Gastroesophageal sphincter (tissue), 4 donors: ENCODE data around the gene SMIM34. TPM values are rescaled to one million over a fixed set of nuclear protein-coding genes. Genes with fewer than 3 reads are reported as not detected.
"Not testable (repeated sequence)": the region's sequence is repeated elsewhere in the genome, so short reads cannot be mapped to it uniquely, and the experiment has no call there.

Source experiments
- ATAC-seq: fragments of 150-250 bp; one replicate; pipeline ENCODE4 v1.9.1; 2016; ENCODE audit warnings: mild to moderate bottlenecking, moderate library complexity
- H3K27ac ChIP-seq, 4 donors: fragments of 200-600 bp; sonication (generic) in 3 of 4; 1 replicate in 3 of 4; 2 replicates in 1 of 4; pipeline ENCODE4 v1.5.1; 2016 to 2019
- H3K27me3 ChIP-seq: fragments of 200-600 bp; sonication (generic); one replicate; pipeline ENCODE4 v1.5.1; 2019
- H3K36me3 ChIP-seq, 2 donors: fragments of 200-600 bp; sonication (generic); one replicate each; pipeline ENCODE4 v1.5.1; 2019; ENCODE audit warnings: control low read depth in 1 of 2
- H3K4me1 ChIP-seq, 3 donors: fragments of 200-600 bp; sonication (generic); 1 replicate in 2 of 3; 2 replicates in 1 of 3; pipeline ENCODE4 v1.5.1; 2016 to 2019; ENCODE audit warnings: control low read depth in 2 of 3
- H3K4me3 ChIP-seq, 2 donors: fragments of 200-600 bp; sonication (generic); one replicate each; pipeline ENCODE4 v1.5.1; 2019; ENCODE audit warnings: mild to moderate bottlenecking in 1 of 2, moderate library complexity in 1 of 2
- H3K9me3 ChIP-seq, 3 donors: fragments of 200-600 bp; sonication (generic); one replicate each; pipeline ENCODE4 v1.5.1; 2017 to 2019; ENCODE audit warnings: control low read depth in 2 of 3
- WGBS, 2 donors: methylation state at CpG; one replicate each; pipeline ENCODE4 v1.1.5; 2018; ENCODE audit warnings: low coverage in 1 of 2; 5-methylcytosine and 5-hydroxymethylcytosine counted together
- total RNA-seq, 4 donors: library from RNA; depleted of rRNA; stranded (reverse); fragments of >200 nt; gene quantifications; one replicate each; pipeline ENCODE4 v1.1.0, GENCODE V29; 2016

Gene SMIM34, protein sequence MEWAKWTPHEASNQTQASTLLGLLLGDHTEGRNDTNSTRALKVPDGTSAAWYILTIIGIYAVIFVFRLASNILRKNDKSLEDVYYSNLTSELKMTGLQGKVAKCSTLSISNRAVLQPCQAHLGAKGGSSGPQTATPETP
- not detected for total RNA-seq

- H3K4me3 ChIP-seq, ATAC-seq, H3K36me3 ChIP-seq, H3K27ac ChIP-seq, H3K27me3 ChIP-seq, H3K4me1 ChIP-seq, H3K9me3 ChIP-seq: not testable (repeated sequence)
- no CpG with 5 or more reads among the region's 4 CpGs for WGBS, 2 donors
Observed at GRCh38 chr21:34423805-34424204, at the start of gene SMIM34. Gene SMIM34, minus strand, starts transcription at chr21:34423951. Its CDS starts 112 bp downstream, at chr21:34423839.

DNA sequence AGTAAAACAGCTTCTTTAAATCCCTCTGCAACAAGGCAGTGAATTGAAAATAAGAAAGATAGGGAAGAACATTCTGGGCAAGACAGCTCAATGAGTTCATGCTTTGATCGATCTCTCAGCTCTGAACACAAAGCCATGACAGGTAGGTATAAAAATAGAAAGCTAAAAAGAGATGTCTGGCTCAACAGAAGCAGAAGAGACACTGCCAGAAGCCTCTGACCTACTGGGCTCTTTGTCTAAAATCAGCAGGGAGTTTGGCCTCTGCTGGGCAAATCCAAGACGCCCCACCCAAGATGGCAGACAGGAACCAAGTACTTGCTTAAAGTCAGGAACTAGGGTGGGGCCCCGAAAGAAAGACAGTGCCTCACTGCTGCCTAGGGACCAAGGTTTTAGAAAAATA lies 43.6 kb upstream of the SMIM34 start:
- ATAC-seq, H3K27me3 ChIP-seq, H3K4me1 ChIP-seq, H3K36me3 ChIP-seq, H3K4me3 ChIP-seq, H3K27ac ChIP-seq, H3K9me3 ChIP-seq: not testable (repeated sequence)
- WGBS, 2 donors: no CpG with 5 or more reads among the region's 3 CpGs

DNA sequence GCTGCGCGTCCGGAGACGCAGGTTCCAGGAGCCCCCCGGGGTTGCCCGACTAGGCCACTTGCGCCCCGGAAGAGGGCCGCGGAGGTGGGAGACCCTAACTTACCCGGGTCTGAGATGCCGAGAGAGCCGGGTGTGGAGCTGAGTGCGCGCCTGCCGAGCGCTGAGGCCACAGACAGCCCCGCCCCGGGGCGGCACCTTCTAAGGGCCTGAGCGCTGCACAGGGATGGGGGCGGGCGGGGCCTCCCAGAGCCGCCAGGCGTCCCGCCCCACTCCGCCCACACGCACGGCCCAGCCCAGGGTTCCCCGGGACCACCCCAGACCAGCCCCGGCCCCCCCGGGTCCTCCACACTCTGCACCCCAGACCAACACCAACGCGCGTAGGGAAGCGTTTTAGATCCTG lies 35.7 kb upstream of the SMIM34 start:
- not testable (repeated sequence) for ATAC-seq, H3K27ac ChIP-seq, H3K9me3 ChIP-seq, H3K27me3 ChIP-seq, H3K4me3 ChIP-seq, H3K36me3 ChIP-seq, H3K4me1 ChIP-seq
- no CpG with 5 or more reads among the region's 36 CpGs for WGBS, 2 donors

- not testable (repeated sequence) for ATAC-seq, H3K36me3 ChIP-seq, H3K27ac ChIP-seq, H3K4me3 ChIP-seq, H3K4me1 ChIP-seq, H3K27me3 ChIP-seq, H3K9me3 ChIP-seq
- no CpG with 5 or more reads among the region's 7 CpGs for WGBS, 2 donors
Observed at GRCh38 chr21:34458266-34458665, 34.5 kb upstream of the SMIM34 start.

- ATAC-seq, H3K4me3 ChIP-seq, H3K4me1 ChIP-seq, H3K27me3 ChIP-seq, H3K9me3 ChIP-seq, H3K36me3 ChIP-seq, H3K27ac ChIP-seq: not testable (repeated sequence)
- whole genome bisulfite sequencing, 2 donors: no CpG with 5 or more reads among the region's 6 CpGs
Observed at GRCh38 chr21:34456180-34456579, 32.4 kb upstream of the SMIM34 start.

- not testable (repeated sequence) for H3K4me1 ChIP-seq, H3K27ac ChIP-seq, H3K36me3 ChIP-seq, ATAC-seq, H3K9me3 ChIP-seq, H3K27me3 ChIP-seq, H3K4me3 ChIP-seq
- WGBS, 2 donors: no CpG with 5 or more reads among the region's 10 CpGs
Observed at GRCh38 chr21:34455628-34456027, 31.9 kb upstream of the SMIM34 start.

GRCh38 chr21:34447018-34447417 lies 23.3 kb upstream of the SMIM34 start:
- not testable (repeated sequence) for ATAC-seq, H3K4me3 ChIP-seq, H3K27me3 ChIP-seq, H3K27ac ChIP-seq, H3K4me1 ChIP-seq, H3K36me3 ChIP-seq, H3K9me3 ChIP-seq
- no CpG with 5 or more reads among the region's 8 CpGs for WGBS, 2 donors

DNA sequence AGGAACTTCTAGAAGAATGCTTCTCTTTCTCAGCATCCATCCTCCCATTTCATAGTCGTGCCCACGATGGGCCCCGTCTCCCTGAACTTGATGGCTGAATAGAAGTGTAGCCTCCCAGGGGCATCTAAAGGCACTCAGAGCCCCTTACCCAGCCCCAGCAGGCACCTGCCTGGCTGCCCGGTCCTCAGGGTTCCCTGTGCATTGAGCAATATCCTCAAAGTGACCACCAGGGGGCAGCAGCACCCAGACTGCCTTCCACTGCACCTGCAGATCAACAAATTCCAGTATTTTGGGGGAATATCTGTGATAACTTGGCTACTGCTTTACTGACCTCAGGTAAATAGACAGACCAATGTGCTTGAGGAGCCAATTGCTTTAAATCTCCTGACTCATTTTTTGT lies 19.7 kb upstream of the SMIM34 start:
- not testable (repeated sequence) for H3K9me3 ChIP-seq, H3K36me3 ChIP-seq, H3K4me1 ChIP-seq, ATAC-seq, H3K27me3 ChIP-seq, H3K4me3 ChIP-seq, H3K27ac ChIP-seq
- WGBS, 2 donors: no CpG with 5 or more reads among the region's 4 CpGs

DNA sequence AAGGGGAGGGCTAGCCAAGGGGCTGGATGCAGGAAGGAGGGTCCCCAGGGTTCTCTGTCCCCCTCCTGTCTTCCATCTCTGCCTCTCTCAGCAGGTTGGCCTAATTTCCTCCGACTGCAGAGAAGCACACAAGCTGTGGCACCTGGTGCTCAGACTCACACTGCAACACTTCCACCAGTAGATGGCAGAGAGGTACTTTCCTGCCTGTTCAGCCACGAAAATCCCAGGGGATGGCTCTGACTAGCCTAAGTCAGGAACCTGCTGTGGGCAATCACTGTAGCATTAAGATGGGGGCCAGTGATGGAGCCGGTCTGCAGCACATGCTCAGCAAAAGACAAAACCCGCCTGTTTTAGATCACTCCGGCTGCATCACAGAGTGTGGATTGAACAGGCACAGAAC lies 6.0 kb upstream of the SMIM34 start:
- H3K4me3 ChIP-seq, ATAC-seq, H3K9me3 ChIP-seq, H3K27me3 ChIP-seq, H3K4me1 ChIP-seq, H3K27ac ChIP-seq, H3K36me3 ChIP-seq: not testable (repeated sequence)
- no CpG with 5 or more reads among the region's 5 CpGs for WGBS, 2 donors

DNA sequence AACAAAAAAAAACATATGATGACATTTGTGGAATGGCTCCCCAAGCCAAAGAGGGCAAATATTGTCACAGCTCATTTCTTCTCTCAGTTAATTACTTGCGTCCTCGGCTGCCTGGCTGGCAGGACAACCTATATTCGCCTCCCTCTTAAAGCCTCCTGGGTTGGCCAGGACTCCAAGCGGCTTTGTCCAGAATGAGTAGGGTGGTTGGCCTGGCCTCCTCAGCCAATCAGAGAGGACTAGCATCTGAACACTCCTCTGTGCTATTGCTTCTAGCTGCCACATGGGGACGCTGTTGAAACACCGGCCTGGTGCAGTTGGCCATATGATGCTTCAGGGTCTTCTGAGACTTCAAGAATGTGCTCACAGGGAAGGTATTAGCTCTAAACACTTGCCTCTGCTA lies 4.7 kb upstream of the SMIM34 start:
- ATAC-seq, H3K36me3 ChIP-seq, H3K4me1 ChIP-seq, H3K27me3 ChIP-seq, H3K4me3 ChIP-seq, H3K9me3 ChIP-seq, H3K27ac ChIP-seq: not testable (repeated sequence)
- no CpG with 5 or more reads among the region's 6 CpGs for WGBS, 2 donors

DNA sequence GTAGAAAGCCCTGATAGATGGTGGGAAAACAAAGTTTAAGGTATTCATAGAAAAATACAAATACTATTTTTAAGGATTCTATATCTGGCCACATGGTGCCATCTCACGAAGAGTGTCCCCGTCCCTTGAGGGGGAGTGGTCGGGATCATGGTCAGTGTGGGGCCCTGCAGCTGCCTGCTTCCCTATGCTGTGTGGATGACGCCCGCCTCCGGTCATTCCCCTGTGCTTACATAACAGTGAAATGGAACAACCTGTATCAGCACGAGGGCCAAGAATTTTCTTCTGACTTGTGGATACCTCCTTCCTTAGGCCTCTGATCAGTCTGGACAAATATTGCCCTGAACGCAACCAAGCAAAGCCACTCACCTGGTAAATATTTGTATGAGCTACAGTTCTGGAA lies 3.6 kb upstream of the SMIM34 start:
- not testable (repeated sequence) for H3K27ac ChIP-seq, H3K4me3 ChIP-seq, H3K27me3 ChIP-seq, H3K36me3 ChIP-seq, H3K4me1 ChIP-seq, ATAC-seq, H3K9me3 ChIP-seq
- no CpG with 5 or more reads among the region's 8 CpGs for WGBS, 2 donors

- no CpG with 5 or more reads among the region's 5 CpGs for WGBS, 2 donors
- H3K4me1 ChIP-seq, H3K27ac ChIP-seq, ATAC-seq, H3K4me3 ChIP-seq, H3K27me3 ChIP-seq, H3K36me3 ChIP-seq, H3K9me3 ChIP-seq: not testable (repeated sequence)
Observed at GRCh38 chr21:34417448-34418077, 6.2 kb downstream of the SMIM34 start.

DNA sequence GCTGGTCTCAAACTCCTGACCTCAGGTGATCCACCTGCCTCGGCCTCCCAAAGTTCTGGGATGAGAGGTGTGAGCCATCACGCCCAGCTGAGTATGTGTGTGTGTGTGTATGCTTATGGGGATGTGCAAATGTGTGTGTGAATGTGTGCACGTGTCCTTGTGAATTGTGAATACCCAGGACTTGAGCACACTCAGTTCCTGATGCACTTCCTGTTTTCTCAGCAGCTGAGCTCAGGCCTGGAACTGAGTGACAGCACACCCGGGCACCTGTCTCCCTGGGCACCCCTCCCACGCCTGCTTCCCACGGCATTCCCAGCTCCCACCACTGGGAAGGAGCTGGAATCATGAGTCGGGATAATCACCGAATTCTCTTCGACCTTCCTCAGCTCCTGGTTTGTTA lies 16.5 kb downstream of the SMIM34 start:
- H3K4me3 ChIP-seq, H3K9me3 ChIP-seq, H3K27ac ChIP-seq, H3K4me1 ChIP-seq, H3K36me3 ChIP-seq, ATAC-seq, H3K27me3 ChIP-seq: not testable (repeated sequence)
- no CpG with 5 or more reads among the region's 9 CpGs for WGBS, 2 donors

- not testable (repeated sequence) for H3K27ac ChIP-seq, H3K4me3 ChIP-seq, H3K27me3 ChIP-seq, H3K36me3 ChIP-seq, ATAC-seq, H3K4me1 ChIP-seq, H3K9me3 ChIP-seq
- no CpG with 5 or more reads among the region's 2 CpGs for WGBS, 2 donors
Observed at GRCh38 chr21:34406676-34407075, 17.1 kb downstream of the SMIM34 start.
